ENCODE results near the gene CSTF3.
"Not testable (repeated sequence)": the region's sequence is repeated elsewhere in the genome, so short reads cannot be mapped to it uniquely, and the experiment has no call there.

CSTF3 gene

DNA sequence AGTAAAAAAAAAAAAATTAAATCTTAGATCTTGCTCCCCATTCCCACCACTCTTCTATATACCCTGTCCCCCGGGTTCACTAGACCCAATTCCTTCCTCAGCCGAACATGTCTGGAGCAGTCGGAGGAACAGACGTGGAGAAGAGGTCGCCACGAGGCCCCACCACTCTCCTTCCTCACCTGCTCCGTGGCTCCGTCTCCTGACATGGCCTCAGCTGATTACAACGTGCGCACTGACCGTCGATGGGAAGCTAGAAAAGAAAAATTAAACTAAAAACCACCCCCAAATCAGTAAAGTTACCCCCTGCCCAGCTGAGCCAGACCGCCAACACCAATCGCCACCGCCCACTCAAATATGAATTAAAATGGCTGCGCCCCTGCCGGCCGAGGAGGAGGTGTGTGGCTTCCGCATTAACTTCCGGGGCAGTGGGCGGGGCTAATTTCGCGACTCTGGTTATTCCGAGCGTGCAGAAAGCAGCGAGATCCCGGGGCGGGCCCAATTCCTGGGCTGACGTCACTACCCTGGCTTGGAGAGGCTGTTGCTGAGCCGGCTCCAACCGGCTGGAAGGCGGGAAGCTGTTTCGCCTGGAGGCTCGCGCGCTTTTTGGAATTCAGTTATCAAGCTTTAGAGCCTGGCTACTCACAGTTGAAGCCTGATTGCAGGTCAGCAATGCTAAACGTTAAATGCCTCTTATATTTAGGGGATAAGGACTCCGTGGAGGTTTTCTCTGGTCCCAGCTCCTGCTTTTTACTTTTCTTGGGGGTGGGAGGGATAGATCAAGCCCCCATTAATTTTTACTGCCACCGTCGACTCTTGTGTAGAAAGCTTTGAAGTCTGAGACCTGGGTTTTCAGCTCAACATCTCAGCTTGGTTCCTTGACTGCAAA lies at the start of gene CSTF3:
Gene CSTF3, minus strand, starts transcription at position 361 of the 886 bp plus-strand sequence. Its CDS starts 155 bp downstream, at position 206.
- peak; percentile 94 for DNase-seq

DNA sequence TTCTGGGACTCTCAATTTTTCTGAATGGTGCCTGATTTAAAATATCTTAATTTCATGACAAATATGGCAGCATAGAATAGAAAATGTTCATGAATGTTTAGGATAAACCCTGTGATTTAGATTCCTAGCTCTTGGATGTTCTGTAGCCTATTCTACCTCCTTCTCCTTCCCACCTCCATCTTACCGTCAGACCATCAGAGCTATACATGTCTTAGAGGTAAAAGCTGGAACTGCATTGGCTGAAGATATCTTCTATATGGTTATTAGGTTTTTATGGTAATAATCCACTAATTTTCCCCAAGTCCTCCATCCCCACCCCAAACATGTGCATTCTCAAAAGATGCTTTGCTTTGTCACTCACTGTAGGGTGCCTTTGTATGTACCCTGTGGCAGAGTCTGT lies 46.9 kb upstream of the CSTF3 start:
- DNase-seq, result no peak

DNA sequence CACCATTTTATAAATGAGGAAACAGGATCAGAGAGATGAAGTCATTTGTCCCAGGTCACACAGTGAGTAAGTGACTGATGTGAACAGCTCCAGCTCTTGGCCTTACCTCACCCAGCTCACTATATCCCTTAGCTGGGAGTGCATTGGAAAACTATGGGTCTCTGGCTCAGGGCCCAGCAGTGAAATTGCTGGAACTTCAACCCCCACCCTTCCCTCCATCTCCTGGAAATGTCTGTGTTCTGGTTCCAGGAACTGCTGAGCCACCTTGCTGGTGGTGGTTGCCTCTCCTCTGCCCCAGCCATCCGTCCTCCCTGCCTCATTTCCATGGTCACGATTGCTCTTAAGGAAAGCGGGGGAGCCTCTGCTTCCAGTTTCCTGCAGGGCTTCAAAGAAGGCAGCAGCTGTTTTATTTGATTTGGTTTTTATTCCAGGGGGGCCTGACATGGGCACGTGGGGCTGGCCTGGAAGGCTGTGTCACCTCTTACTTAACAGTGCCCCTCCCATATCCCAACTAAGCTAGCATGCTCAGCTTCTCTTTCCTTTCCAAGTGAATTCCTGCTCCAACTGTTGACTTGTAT lies 46.2 kb upstream of the CSTF3 start:
- no peak for DNase-seq

DNA sequence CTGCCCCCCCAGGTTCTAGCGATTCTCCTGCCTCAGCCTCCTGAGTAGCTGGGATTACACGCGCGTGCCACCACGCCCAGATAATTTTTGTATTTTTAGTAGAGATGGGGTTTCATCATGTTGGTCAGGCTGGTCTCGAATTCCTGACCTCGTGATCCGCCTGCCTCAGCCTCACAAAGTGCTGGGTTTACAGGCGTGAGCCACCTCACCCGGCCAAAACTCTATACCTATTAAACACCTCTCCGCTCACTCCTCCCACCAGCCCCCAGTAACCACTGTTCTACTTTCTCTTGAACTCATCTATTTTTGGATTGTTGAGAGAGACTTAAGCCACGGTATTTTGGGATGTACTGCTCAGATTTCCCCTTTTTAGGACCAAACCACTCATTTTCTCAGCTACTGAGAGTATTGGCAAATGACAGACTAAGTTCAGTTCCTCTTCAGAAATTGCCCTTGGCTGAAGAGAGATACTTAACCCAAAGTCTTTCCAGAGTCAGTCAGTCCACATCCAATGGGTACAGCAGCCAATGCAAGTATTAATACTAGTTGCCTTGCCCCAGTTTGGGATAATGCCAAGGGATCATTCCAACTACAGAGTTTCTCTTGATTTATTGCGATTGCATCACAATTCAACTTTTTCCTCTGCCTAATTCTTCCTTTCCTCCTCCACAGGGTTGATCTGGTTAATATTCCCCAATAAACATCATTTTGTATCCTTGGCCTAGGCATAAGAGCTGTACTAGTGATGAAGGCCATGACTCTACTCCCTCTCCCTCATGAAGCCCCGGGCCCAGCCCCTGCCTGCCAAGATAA lies 36.8 kb upstream of the CSTF3 start:
- no peak for DNase-seq

DNA sequence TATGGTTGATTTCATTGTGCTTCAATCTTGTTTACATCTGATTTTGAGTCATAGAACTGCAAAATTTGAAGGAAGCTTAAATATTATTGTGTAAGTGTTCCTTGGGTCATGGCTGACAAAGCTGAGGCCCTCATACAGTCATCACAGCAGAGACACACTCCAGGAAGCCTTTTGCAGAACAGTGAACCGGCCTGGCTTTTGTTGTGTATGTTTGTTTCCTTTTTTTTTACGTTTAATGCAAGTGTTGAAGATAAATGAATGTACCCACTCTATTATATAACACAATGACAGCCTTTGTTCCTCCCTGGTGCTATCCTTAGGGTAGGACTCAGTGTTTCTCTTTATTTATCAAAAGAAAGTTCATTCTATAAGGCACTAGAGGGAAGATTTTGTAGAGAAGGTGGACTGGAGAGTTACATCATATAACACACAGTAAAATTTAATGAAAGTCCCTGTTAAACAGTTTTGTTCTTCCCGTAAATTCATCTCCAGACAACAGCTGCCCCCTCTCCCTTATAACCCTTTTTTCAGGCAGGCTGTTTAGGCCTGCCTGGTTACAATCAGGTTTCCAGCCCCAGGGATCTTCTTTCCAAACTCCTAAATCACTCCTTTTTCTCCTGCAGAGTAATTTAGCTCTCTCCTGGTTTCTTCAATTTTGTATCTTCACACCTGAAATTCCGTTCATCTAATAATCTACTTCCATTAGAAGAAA lies 34.3 kb upstream of the CSTF3 start:
- no peak for DNase-seq

DNA sequence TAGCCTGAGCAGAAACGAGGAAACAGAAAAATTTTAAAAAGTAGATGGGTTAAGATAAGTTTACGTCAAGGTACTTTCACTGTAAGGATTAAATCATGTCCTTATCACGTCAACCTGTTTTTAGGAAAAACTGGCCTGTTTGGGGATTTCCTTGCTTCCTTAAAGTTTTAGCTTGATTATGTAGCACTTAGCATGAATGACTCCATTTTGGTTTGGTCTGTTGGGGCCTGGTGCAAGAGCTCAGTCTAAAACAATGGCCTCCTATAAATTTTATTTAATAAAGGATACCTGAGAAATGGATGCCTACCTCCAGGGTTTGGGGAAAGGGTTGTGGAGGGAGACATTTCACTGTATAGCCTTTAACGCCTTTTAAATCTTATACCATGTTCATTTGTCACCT lies 33.2 kb upstream of the CSTF3 start:
- DNase-seq, result no peak

DNA sequence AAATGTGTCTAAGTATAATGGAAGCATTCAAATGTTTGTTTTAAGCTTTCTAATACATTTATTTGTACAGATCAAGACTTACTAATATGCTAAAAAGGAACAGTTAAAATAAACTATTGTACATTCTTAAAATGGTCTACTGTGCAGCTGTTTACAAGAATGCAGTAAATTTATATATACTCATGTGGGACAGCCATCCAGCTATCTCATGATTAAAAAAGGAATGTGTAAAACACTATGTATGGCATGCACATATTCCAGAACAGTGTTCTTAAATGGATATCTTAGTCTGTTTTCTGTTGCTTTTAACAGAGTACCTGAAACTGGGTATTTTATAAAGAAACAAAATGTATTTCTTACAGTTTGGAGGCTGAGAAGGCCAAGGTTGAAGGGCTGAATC lies 30.2 kb upstream of the CSTF3 start:
- DNase-seq, result no peak

DNA sequence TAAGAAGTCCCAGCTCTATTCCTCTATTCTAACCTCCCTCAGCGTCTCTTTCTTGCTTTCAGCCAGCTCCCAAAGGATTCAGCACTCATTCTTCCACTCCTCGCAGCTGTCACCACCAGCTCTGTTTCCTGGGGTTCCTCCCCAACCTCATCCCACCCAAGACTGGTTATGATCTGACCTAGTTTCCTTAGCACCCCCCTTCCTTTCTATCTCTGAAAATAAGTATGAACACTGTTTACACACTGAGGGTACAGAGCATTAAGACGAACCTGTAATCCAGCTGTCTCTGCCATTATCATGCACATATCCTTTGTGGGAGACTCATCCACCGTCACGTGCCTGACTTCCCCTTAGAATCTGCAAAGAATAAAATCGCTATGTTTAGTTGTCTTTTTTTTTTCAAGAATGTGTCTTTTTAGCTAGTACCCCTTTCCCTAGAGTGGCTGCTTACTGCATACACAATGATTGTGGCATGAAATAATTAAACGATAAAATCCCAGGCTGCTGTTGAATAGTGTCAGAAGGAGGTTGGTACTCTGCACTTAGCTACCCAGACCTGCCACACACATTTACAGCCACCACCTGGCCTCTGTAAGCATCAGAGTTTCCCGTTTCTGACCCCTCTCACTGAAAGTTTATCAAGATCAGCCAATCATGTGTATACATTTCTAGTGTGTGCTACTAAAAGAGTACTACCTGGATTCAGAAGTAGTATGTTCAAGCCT lies 26.9 kb upstream of the CSTF3 start:
- no peak for DNase-seq

DNA sequence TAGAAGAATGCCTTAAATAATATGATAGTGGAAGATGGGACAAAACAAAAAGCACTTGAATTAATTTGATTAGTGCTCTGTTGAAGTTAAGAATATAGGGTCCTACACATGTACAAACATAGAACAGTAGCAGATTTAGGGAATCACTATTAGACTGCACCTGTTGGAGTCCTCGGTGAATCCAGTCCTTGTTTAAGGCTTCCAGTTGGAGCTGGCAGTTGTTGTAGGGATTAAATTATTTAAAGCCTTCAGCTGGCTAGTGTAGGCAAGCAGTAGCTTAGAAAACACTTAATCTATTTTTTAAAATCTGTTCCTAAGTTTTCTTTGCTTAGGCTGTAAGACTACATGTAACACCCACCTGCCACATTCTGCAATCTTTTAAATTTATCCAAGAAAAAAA lies 24.5 kb upstream of the CSTF3 start:
- no peak for DNase-seq

DNA sequence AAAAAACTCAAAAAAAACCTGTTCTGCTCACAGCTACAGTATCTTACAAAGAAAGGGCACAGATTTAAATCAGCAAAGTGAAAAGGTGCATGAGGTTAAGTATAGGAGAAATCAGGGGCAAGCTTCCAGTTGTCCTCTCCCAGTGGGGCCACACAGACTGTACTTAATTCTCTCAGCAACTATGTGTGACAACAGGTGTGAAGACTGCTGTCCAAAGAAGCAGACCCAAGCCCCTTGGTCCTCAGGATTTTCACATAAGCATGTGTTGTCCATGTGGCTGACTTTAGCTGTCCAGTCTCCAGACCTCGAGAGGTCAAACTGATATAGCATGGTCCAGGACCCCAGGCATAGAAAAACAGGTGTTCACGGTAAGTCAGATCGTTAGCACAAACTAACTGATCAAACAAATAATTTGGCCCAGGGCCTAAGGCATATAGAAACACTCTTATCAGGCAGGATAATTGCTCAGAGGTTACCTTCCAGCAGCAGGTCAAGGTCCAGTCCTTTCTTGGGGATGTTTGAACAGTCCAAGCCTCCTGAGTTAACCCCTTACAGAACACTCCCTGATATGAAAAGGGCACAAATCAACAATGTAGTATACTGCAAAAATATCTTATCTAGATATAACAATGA lies 21.1 kb upstream of the CSTF3 start:
- DNase-seq, result no peak

DNA sequence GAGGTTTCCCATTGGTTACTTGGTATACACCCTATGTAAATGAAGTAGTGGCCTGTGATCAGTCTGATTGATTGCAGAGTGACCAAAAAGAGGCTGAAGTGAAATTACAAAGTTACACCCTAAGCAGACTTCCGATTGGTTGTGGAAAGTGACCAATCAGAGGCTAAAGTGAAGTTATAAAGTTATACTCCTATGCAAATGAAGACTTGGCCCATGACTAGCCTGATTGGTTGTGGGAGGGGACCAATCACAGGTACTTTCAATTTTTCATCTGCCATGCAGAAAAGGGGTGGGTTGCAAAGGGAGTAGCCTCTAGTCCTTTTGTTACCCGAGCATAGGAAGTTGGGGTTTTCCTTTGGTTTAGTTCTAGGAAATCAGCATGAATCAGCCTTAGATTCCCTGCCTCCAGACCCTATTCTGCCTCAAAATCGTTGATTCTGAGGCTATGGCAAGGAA lies 18.1 kb upstream of the CSTF3 start:
- DNase-seq, result no peak

DNA sequence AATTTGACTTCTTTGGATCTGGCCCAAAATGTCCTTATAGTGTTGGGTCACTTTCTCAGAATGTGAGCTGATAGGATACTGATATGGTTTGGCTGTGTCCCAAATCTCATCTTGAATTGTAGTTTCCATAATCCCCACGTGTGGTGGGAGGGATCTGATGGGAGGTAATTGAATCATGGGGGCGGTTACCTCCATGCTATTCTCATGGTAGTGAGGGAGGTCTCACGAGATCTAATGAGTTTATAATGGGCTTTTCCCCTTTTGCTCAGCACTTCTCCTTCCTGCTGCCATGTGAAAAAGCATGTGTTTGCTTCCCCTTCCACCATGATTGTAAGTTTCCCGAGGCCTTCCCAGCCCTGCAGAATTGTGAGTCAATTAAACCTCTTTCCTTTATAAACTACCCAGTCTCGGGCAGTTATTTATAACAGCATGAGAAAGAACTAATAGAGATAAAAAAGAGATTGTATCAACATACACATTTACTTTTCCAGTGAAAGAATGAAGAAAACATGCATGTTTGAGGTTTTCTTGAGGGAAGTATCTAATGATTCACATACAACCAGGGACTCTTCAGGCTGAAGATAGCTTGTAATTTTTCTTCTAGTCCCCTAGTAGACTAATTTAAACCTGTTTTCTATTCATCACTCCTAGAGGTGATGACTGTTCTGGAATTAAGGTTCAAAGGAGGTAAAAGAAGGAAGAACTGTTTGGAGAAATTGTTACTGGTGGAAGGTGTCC lies 17.3 kb upstream of the CSTF3 start:
- DNase-seq, result no peak

DNA sequence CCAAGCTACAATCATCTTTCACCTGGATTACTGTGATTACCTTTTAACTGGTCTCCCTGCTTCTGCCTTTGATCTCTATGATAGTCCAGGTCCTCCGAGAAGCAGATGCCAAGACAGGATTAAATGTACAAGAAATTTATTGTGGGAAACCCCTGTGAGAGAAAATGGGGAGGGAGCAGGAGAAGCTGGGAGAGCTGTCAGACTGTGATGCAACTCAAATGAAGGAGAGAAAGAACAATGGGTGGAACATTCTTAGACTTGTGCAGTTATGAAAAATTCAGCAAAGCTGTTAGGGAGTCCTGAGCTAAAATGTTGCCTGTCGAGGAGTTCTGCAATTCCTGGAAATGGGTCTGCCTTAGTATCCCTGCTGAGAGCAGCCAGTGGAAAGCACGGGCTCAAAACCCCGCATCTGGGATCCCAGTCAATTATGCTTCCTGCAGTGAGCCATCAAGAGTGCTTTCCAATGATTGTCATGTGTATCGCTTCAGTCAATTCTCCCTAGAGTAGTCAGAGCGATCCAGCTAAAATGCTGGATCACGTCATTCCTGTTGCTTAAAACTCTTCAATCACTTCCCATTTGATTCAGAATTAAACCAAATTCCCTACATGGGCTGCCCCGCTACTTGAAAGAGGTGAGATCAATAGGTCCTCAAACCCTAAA lies 16.5 kb upstream of the CSTF3 start:
- DNase-seq, result no peak

DNA sequence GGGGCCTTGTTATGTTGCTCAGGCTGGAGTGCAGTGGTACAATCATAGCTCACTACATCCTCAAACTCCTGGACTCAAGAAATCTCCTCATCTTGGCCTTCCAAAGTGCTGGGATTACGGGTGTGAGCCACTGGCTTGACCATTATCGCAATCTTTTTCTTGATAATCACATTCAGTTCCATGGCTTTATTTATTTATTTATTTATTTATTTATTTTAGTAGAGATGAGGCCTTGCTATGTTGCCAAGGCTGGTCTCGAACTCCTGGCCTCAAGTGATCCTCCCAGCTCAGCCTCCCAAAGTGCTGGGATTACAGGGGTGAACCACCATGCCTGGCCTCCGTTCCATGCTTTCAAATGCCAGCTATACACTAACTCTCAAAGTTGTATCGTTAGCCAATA lies 15.5 kb upstream of the CSTF3 start:
- not testable (repeated sequence) for DNase-seq

DNA sequence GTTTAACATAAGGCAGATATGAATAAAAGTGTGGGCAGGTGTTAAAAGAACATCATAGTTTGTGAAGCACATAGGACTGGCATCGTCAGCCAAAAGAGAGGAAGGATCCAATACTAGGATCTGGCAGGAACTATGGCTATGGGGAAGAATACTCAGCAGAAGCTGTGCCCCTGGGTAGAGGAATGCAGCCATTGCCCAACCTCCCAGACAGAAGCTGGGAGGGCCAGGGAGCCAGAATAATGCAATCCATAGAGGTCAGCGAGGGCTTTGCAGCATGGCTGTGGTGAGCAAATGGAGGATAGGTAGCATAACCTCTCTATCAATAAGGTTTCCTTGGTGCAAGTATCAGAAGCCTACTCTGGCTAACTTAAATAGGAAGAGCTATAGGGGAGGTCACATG lies 11.7 kb upstream of the CSTF3 start:
- DNase-seq, result no peak

DNA sequence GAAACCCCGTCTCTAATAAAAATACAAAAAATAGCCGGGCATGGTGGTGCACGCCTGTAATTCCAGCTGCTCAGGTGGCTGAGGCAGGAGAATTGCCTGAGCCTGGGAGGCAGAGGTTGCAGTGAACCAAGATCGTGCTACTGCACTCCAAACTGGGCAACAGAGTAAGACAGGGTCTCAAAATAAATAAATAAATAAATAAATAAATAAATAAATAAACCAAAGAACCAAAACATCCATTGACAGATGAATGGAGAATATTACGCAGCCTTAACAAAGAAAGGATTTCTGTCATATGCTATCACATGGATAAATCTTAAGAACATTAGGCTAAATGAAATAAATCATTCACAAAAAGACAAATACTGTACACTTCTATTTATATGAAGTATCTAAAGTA lies 11.1 kb upstream of the CSTF3 start:
- no peak for DNase-seq

DNA sequence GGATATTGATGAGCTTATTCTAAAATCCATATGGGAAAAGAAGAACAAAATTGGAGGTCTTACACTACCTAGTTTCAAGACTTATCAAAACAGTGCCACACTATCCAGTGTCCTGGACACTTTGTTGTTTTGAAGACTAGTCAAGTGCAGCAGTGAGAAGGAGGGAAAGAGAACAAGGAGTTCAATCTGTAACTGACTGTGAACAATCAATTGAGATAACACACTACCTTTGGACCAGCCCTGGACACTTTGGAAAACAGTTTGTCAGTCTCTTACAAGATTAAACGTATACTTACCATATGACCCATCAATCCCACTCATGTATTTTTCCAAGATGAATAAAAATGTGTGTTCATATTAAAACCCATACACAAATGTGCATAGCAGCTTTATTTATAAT lies 10.0 kb upstream of the CSTF3 start:
- no peak for DNase-seq

DNA sequence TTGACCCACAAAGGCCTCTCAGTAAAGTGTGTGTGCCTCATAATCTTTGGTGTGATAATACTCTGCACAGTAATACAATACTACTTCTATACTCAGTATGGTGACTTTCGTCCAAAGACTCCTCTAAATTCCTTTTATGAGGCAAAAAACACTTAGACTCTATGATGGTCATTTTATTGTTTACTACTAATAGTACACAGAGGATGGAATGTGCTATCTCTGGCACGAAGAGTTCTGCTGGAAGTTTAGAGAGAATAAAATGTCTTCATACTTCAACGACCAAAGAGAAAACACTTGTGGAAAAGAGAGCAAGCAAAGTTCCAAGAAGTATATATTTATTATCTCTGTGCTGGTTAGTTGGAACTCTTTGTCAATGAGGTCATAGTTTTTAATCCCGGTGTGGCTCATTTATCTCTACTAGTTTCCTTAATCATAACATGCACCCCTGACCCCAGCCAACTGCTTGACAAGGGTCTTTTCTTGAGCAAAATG lies 7.5 kb upstream of the CSTF3 start:
- DNase-seq, result no peak

DNA sequence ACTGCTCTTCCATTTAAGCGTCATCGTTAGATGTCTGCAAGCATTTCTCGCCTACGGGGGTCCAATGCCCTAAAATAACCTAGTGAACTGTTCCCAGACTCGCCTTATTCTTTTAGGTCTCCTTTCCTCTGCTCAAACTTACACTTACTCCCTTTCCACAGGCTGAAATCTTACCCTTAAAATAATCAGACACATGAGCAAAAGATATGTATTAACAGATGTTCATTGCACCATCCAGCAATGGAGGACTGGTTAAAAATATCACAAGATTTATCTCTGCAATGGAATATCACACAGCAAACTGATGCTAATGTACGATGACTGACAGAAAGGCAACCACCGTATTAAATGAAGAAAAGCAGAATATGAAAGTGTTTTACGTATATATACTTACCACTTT lies 1.6 kb upstream of the CSTF3 start:
- no peak for DNase-seq

DNA sequence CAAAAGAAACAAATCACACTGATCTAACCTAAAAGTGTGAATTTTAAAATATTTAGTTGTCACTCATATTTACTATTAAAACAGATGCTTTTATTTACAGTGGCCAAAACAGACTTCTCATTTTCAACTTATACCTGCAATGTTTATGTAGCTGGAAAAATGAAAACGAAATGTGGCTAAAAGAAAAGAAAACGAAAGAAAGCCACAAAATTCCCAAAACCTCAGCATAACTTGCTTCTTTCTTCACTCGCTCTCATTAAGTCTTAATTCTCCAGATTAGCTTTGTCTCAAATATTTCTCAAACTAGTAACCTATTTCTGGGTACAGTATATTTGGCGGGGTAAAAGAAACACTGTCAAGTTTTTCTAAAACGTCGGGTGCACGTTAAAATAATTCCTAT lies 693 bp downstream of the CSTF3 start:
- no peak for DNase-seq
